Keratinocyte (primary cell): ENCODE results near the gene DDIAS.
"Not testable (repeated sequence)": the region's sequence is repeated elsewhere in the genome, so short reads cannot be mapped to it uniquely, and the experiment has no call there.

ENCODE experiments used
- EZH2 ChIP-seq: IDR thresholded peaks from one replicate; pipeline ENCODE4 v1.6.1; 2012; ENCODE audit warnings: inconsistent platforms, mild to moderate bottlenecking, low read length, moderate library complexity
- TF ChIP-seq, protein P1 (sequence below), 3 experiments: IDR thresholded peaks in 1 of 3; conservative IDR thresholded peaks in 1 of 3; optimal IDR thresholded peaks in 1 of 3; 2 replicates in 2 of 3; 3 replicates in 1 of 3; pipeline versions ENCODE3 to v1.5.1; 2011; ENCODE audit warnings: low read length in 3 of 3, mild to moderate bottlenecking in 3 of 3, moderate library complexity in 2 of 3, control low read depth in 1 of 3, inconsistent platforms in 1 of 3; ENCODE audit not compliant: insufficient read depth in 2 of 3; ENCODE audit errors: extremely low read depth in 1 of 3

- TF ChIP-seq, protein P1, sequence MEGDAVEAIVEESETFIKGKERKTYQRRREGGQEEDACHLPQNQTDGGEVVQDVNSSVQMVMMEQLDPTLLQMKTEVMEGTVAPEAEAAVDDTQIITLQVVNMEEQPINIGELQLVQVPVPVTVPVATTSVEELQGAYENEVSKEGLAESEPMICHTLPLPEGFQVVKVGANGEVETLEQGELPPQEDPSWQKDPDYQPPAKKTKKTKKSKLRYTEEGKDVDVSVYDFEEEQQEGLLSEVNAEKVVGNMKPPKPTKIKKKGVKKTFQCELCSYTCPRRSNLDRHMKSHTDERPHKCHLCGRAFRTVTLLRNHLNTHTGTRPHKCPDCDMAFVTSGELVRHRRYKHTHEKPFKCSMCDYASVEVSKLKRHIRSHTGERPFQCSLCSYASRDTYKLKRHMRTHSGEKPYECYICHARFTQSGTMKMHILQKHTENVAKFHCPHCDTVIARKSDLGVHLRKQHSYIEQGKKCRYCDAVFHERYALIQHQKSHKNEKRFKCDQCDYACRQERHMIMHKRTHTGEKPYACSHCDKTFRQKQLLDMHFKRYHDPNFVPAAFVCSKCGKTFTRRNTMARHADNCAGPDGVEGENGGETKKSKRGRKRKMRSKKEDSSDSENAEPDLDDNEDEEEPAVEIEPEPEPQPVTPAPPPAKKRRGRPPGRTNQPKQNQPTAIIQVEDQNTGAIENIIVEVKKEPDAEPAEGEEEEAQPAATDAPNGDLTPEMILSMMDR (optimal IDR thresholded peaks at IDR 0.05 in 1 of 3, IDR thresholded peaks at IDR 0.05 in 1 of 3, conservative IDR thresholded peaks at IDR 0.05 in 1 of 3; ENCODE audit: extremely low read depth in 1 of 3, insufficient read depth in 2 of 3, low read length in 3 of 3), result not testable (repeated sequence)
- TF ChIP-seq EZH2, result not testable (repeated sequence)
Observed at GRCh38 chr11:82955736-82956453, 54.4 kb downstream of the DDIAS start.
